VCaP (cell line): ENCODE data around the gene RPL19.

Experiments
- H3K27ac ChIP-seq: fragments of 450-650 bp; 2 replicates; pipeline ENCODE4 v1.5.1; 2017
- TF ChIP-seq, protein P1 (sequence below): fragments of 450-650 bp; conservative IDR thresholded peaks from 2 replicates; pipeline ENCODE4 v1.5.1; 2017; ENCODE audit warnings: mild to moderate bottlenecking, moderate library complexity

The RPL19 gene

DNA sequence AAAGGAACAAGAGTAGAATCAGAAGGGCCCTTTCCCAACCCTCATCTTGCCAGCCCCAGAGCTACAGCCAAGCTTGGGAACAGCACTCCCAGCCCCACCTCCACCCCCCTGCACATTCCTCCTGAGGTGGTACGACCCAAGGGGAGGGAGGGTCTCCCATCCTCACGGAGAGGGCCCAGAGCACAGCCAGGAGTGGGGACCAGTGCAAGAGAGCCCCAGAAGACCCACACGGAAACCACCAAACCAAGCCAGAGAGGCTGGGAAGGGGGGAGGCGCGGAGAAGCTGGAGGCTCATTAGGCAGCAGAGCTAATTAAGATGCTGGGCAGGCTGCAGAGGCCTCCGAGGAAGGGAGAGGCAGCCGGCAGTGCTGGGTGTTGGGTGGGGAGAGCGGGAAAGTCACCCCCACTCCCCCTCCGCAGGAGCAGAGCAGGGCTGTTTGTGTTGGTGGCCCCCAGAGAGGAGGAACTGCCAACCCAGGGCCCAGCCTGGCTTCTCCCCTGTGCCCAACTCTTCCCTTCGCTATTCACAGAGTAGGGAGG is 5.0 kb upstream of the RPL19 start:
- H3K27ac ChIP-seq, result no peak overlapping the region
- TF ChIP-seq, protein P1, sequence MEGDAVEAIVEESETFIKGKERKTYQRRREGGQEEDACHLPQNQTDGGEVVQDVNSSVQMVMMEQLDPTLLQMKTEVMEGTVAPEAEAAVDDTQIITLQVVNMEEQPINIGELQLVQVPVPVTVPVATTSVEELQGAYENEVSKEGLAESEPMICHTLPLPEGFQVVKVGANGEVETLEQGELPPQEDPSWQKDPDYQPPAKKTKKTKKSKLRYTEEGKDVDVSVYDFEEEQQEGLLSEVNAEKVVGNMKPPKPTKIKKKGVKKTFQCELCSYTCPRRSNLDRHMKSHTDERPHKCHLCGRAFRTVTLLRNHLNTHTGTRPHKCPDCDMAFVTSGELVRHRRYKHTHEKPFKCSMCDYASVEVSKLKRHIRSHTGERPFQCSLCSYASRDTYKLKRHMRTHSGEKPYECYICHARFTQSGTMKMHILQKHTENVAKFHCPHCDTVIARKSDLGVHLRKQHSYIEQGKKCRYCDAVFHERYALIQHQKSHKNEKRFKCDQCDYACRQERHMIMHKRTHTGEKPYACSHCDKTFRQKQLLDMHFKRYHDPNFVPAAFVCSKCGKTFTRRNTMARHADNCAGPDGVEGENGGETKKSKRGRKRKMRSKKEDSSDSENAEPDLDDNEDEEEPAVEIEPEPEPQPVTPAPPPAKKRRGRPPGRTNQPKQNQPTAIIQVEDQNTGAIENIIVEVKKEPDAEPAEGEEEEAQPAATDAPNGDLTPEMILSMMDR, result no peak

DNA sequence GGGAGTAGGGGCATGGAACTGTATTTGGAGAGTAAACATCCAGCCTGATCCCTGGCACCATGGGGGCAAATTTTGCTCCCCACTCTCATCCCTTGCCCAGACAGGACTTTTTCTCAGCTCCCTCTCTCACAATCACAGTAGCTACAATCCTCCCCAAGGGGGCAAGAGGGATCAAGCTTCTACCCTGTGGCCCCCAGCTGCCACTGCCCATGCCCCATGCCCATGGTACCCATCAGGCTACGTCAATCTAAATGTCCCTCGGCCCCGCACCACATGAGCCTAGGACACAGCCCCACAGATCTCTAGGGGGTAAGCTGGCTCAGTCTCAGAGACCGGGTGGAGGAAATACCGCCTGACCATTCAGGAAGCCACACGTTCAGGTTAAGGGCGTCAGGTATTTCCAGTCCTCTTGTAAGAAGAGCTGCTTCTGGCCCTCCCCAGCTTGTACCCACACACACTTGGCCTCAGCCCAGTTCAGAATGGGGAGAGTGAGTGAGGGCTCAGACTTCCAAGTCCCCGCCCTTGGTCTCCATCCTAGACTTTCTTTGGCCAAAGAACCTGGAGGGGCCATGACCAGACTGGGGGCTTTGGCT is 4.4 kb upstream of the RPL19 start:
- TF ChIP-seq, protein P1, result no peak
- no peak overlapping the region for H3K27ac ChIP-seq

DNA sequence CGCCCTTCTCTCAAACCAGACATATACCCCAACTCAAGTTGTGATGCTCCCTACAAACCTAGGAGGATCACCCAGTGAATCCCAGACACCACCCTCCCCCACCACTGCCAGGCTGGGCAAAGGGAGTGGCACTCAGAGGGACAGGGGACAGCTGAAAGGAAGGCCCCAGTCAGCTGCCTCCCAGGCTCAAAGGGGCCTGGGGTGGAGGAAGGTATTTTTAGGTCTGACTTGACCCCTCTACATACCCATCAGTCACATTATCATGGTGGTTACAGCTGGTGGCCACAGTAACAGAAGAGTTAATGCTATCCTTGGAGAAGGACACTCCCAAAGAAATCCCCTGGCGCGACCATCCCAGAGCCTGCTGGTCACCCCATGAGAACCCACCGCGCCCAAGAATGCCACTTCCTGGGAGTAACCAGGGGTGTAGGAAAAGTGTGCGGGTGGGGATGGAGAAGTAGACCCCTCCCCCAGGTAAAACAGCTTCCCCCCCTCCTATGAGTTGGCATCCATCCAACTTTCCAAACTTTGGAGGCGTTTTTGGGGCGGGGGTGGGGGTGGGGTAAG is 3.8 kb upstream of the RPL19 start:
- TF ChIP-seq, protein P1, result no peak

DNA sequence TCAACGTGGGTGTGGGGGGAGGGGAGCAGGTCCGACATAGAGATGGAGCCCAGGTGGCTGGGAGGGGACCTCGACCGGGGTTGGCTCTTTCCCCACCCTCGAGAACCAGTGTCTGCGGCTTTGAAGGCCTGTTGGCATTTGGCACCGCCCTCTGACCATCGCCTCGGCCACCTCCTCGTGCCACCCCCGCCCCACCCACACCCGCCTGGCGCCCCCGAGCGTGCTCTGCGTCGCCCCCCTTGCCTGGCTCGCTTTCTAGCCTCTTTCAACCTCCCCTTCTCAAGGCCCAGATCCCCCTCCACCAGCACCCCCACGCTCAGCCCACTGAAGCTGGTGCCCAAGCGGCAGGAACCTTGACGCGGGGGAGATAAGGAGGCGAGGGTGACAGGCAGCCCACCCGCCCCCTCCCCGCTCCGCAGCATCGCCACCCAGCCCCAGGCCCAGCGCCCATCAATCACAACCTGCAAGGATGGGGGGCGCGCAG is 3.2 kb upstream of the RPL19 start:
- TF ChIP-seq, protein P1, result no peak
- H3K27ac ChIP-seq, result peak overlapping the region; percentile 81

More for the DNA sequence above, 3.8 kb upstream of the RPL19 start:
- H3K27ac ChIP-seq, result peak overlapping the region; percentile 81; the same call in 1 of the 2 replicates

DNA sequence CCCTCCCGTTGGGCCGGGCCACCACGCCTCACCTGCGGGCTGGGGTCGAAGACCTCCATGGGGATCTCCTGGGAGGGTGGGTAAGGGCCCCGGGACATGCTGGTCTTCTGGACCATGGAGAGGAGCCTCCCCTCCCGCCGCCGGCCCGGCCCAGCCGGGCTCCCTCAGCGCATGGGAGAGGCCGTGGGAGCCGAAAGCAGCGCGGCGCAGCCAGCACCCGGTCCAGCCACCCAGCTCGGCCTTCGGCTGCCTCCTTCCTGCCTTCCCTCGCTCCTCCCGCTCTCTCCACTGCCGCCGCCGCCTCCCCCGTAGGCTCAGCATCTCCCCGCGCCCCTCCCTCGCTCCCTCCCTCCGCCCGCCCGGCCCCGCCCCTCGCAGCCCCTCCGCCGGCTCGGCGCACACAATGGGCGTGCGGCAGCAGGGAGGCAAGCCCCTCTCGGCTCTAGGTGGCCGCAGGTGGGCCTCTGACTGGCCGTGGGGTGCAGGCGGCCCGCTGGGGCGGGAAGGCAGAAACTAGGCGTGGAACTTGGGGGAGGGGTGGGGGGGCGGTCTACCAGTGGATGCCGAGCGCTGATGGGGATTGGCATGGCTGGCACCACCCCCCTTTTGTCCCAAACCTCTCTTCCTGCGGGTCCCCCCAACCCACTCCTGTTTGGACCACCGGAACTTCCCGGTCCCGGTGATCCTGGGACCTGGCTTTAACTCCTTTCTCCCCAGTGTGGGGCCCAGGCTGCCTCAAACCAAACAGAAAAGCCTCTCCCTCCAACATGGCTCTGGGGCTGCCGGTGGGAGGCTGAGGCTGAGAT is 2.5 kb upstream of the RPL19 start, which contains the start of gene CACNB1:
Gene CACNB1, minus strand, starts transcription at position 290 of the 806 bp plus-strand sequence. Its CDS starts 174 bp downstream, at position 116.
- TF ChIP-seq, protein P1, result no peak
- peak within 1 kb of the TSS; percentile 99 for H3K27ac ChIP-seq

DNA sequence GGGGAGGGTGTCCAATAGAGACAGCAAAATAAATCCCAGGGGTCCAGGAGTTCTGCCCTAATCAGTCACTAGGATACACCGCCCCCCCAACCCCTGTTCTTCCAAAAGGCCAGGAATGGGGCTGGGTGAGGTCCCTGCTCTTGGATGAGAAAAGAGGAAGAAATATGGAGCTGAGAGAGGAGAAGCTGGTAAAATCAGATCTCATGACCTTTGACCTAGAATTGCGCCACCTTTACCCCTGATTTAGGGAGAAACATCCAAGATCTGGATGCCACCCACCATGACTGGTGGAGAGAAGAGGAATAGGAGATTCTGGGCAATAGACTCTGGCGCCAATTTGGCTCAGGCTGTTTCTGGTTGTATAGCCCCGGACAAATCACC is 1.9 kb upstream of the RPL19 start:
- peak overlapping the region; percentile 81 for H3K27ac ChIP-seq
- TF ChIP-seq, protein P1, result no peak

DNA sequence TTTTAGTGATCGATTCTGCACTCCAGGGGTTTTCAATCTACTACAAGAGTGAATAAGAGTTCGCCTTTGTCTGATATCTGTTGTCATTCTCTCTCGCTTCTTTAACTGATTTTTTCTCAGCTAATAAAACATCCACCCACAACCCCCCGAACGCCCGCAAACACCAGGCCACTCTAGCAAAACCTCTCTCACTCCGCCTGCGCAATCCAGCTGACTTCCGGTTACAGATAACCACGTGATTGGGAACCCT is 338 bp upstream of the RPL19 start:
- TF ChIP-seq, protein P1, result no peak
- H3K27ac ChIP-seq, result peak overlapping the region; percentile 99
